Endothelial cell (in vitro differentiated cells): ENCODE measurements around the gene CLHC1. TPM values are rescaled to one million over a fixed set of nuclear protein-coding genes. Genes with fewer than 3 reads are reported as not detected.

Source experiments
- DNase-seq: peaks from one replicate; pipeline ENCODE4 v3.0.0; 2021; ENCODE audit warnings: low spot score
- H3K27ac Mint-ChIP-seq: one replicate; pipeline ENCODE4 v1.8.0; 2021; ENCODE audit warnings: mixed read lengths, inconsistent platforms; ENCODE audit not compliant: unreplicated experiment
- H3K27me3 Mint-ChIP-seq: one replicate; pipeline ENCODE4 v1.8.0; 2021; ENCODE audit warnings: mild to moderate bottlenecking, moderate library complexity, mixed read lengths, inconsistent platforms; ENCODE audit not compliant: unreplicated experiment
- H3K36me3 Mint-ChIP-seq: one replicate; pipeline ENCODE4 v1.8.0; 2021; ENCODE audit warnings: mild to moderate bottlenecking, low read depth, mixed read lengths, inconsistent platforms; ENCODE audit not compliant: unreplicated experiment
- H3K4me1 Mint-ChIP-seq: one replicate; pipeline ENCODE4 v1.8.0; 2021; ENCODE audit warnings: mild to moderate bottlenecking, mixed read lengths, inconsistent platforms; ENCODE audit not compliant: unreplicated experiment
- H3K4me3 Mint-ChIP-seq: one replicate; pipeline ENCODE4 v1.8.0; 2021; ENCODE audit warnings: mild to moderate bottlenecking, mixed read lengths, inconsistent platforms; ENCODE audit not compliant: unreplicated experiment
- H3K9me3 Mint-ChIP-seq: one replicate; pipeline ENCODE4 v1.8.0; 2021; ENCODE audit warnings: mixed read lengths, inconsistent platforms; ENCODE audit not compliant: unreplicated experiment
- CTCF ChIP-seq: fragments of 200-600 bp; sonication (generic); IDR thresholded peaks from one replicate; pipeline ENCODE4 v1.5.0; 2021; ENCODE audit warnings: antibody characterized with exemption; ENCODE audit not compliant: unreplicated experiment
- total RNA-seq: library from RNA; stranded (reverse); fragmentation: NEBNext Ultra II Directional; extraction: Animal tissue kit (Norgen Biotek cat#: 25700); gene quantifications from one replicate; pipeline ENCODE4 v1.2.1, GENCODE V29; 2021; ENCODE audit not compliant: unreplicated experiment

Gene CLHC1
- total RNA-seq, 1 donor from 2014 or later: 20.2 TPM

DNA sequence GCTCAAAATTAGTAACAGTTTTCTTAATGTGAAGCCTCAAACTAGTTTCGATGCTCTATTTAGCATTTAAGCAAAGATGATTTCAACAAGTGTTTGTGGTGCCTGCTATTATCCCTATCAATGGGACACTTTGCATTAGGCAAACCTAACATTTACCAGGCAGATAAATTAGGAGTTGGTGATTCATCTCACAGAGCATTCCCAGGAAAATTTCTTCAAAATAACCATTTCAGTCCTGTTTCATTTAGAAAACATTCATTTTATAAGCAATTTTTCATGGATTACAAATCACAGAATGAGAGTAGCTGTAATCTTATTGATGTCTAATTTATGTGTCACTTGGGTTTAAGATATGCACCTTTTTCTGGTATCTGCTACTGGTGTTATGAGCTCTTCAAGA, 62.7 kb downstream of the CLHC1 start:
- Mint-ChIP-seq H3K9me3 (no peaks in the 10 kb centered on the region), H3K4me1 (peaks cover 18% of the 10 kb centered on the region), H3K27me3 (no peaks in the 10 kb centered on the region), H3K27ac (no peak overlapping the region), H3K4me3 (no peak overlapping the region), H3K36me3 (peaks cover 3% of the 10 kb centered on the region)
- TF ChIP-seq CTCF: no peak
- DNase-seq: no peak

- H3K27ac Mint-ChIP-seq: no peak overlapping the region
- DNase-seq: no peak
- H3K9me3 Mint-ChIP-seq: no peaks in the 10 kb centered on the region
- H3K36me3 Mint-ChIP-seq: peaks cover 3% of the 10 kb centered on the region
- no peaks in the 10 kb centered on the region for H3K27me3 Mint-ChIP-seq
- no peak overlapping the region for H3K4me3 Mint-ChIP-seq
- peaks cover 27% of the 10 kb centered on the region for H3K4me1 Mint-ChIP-seq
- peak; percentile 51 for TF ChIP-seq CTCF
These were observed 63.6 kb downstream of the CLHC1 start for GRCh38 chr2:55168221-55169154.

DNA sequence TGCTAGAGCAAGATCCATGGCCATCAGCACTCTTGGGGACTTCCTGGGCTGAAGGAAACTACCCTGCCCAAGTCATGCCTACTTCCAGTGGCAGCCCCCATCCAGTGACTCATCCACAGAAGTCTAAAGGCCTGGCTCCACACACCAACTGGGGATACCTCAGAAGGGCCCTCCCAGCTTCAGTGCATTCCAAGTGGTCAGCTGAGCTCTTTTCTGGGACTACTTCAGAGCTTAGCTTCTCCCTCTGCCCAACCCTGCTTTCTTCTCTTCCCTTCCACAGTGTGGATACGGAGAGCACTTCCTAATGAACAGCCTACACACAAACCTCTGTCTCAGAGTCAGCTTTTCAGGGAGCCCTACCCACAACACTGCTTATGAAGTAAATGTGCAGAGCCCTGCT, 66.5 kb downstream of the CLHC1 start:
- Mint-ChIP-seq H3K4me3 (no peak overlapping the region), H3K9me3 (no peaks in the 10 kb centered on the region), H3K4me1 (peaks cover 56% of the 10 kb centered on the region), H3K27ac (no peak overlapping the region), H3K36me3 (peaks cover 3% of the 10 kb centered on the region), H3K27me3 (no peaks in the 10 kb centered on the region)
- DNase-seq: no peak
- TF ChIP-seq CTCF: no peak

DNA sequence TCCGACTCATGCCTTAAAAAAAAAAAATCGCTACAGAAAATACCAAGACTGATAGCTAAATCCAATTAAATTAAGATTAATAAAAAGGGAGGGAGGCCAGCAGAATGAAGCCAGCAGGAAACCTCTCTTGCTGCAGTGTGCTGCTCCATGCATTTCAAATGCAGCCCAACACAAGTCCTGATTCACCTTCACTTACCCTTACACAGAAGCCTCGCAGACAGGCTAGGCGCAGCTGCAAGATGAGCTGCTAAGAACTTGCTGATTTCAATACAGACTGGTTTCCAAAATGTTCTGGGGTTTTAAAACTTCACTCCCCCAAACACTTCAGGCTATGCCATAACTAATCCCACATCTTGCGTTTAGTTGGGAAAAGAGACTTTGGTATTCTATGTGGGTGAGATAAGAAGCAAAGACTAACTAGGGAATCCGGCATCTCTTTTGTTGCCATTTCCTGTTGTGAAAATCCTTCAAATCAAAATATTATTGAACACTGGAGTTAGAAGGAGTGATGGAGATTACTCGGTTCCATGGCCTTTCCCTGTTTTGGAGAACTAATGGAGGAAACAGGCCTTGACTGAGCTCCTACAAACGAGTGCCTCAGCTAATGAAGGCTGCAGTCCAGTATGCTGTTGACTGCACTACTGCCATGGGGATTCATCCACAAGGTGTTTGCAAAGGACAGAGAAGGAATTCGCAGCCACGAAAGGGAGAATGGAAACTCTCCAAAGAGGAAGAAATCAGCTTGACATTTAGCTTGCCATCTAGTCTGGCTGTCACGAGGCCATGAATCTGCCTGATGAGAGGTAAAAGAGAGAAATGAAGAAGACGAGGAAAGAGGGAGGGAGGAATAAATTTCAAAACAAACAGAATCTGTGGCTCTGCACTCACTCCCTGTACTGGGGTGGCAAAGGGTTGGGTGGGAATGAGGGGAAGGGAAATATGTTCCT, 67.3 kb downstream of the CLHC1 start:
- no peak for DNase-seq
- H3K27me3 Mint-ChIP-seq: no peaks in the 10 kb centered on the region
- no peak overlapping the region for H3K27ac Mint-ChIP-seq
- H3K4me3 Mint-ChIP-seq: peak overlapping the region; percentile 5
- H3K36me3 Mint-ChIP-seq: peaks cover 3% of the 10 kb centered on the region
- no peaks in the 10 kb centered on the region for H3K9me3 Mint-ChIP-seq
- TF ChIP-seq CTCF: no peak
- peaks cover 61% of the 10 kb centered on the region for H3K4me1 Mint-ChIP-seq
